GM12892 (cell line): ENCODE data around the gene ANK3.

ENCODE experiments used
- DNase-seq: peaks from one replicate; pipeline ENCODE4 v3.0.0; 2011; ENCODE audit not compliant: insufficient read length
- FAIRE-seq: peaks from 2 replicates; lab custom pipeline; 2011; peaks lifted over from hg19 to GRCh38; lab: Jason Lieb, UNC
- POLR2A ChIP-seq: IDR thresholded peaks from 2 replicates; pipeline ENCODE4 v1.6.1; 2011; ENCODE audit warnings: low read depth, low read length, control low read depth
- POLR2AphosphoS5 ChIP-seq: IDR thresholded peaks from 2 replicates; pipeline ENCODE4 v1.6.1; 2011; ENCODE audit warnings: low read depth, low read length, control low read depth
- TAF1 ChIP-seq: IDR thresholded peaks from 2 replicates; pipeline ENCODE4 v1.6.1; 2011; ENCODE audit warnings: low read depth, mild to moderate bottlenecking, control low read depth, low read length, borderline replicate concordance

ANK3 gene

GRCh38 chr10:60260321-60260720, 129.4 kb downstream of the ANK3 start:
- FAIRE-seq = no peak
- TF ChIP-seq TAF1 (no peak), POLR2A (no peak), POLR2AphosphoS5 (no peak)
- DNase-seq = no peak

DNA sequence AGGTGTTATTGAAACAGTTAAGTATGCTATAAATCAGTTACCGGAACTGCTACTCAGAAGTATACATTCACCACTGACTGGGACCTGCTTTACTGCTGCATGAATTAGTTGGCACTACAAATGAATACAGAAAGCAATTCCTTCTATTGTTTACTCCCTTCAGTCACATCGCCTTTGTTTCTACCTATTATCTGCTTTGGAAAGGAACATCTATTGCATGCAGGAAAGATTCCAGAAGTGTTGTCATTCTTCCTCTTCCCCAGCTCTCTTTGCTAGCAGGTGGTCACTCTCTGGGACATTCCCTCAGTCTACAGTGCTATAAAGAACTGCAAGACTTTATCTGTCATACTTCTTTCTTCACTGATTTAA, 131.3 kb downstream of the ANK3 start:
- DNase-seq (no peak), FAIRE-seq (no peak)
- no peak for TF ChIP-seq POLR2AphosphoS5
- TF ChIP-seq POLR2A = no peak
- TF ChIP-seq TAF1 = no peak

DNA sequence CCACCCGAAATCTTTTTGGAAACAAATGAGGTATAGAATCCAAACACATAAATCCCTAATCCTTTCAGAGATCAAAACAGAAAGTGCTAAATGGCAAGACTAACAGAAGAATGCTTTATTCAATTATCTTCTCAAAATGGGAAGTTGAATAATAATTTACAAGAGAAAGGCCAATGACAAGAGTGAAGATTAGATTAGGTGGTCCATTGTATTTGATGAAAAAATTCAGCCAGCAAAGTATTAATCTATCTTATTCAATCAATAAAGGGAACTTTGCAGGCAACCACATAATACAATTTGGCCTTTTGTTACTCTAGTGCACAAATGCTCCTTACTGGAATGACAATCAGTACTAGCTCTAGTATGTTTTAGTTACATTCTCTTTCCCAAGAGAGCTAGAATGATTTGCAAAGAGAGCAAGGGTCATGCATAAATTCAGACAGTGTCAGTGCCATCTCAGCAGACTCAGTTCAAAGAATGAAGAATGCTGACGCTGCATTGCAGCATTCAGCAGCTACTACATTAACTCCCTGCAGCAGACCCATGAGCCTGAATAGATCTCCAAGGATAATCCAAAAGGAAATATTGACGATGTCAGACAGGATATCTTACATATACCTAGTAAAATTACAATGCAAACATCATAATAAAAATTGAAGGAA, 131.8 kb downstream of the ANK3 start:
- TF ChIP-seq POLR2AphosphoS5 (no peak), POLR2A (no peak), TAF1 (no peak)
- FAIRE-seq (no peak), DNase-seq (no peak)

DNA sequence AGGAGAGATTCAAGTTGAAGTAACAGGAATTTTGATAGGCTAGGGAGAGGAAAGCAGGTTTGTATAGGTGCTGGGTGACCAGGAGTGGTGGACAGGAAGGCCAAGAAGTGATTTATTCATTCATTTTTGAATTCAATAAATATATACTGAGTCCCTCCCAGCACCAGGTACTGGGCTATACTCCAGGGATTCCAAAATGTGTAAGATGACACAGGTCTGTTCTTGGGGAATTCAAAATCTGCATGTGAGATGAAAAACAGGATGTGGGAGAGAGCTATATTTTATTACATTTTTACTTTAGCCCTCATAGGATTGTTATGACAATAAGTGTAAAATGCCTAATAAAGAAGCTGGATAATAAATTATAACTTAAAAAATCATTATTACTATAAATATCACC, 134.9 kb downstream of the ANK3 start:
- DNase-seq = no peak
- FAIRE-seq = no peak
- TF ChIP-seq POLR2AphosphoS5 = no peak
- no peak for TF ChIP-seq TAF1
- TF ChIP-seq POLR2A = no peak

DNA sequence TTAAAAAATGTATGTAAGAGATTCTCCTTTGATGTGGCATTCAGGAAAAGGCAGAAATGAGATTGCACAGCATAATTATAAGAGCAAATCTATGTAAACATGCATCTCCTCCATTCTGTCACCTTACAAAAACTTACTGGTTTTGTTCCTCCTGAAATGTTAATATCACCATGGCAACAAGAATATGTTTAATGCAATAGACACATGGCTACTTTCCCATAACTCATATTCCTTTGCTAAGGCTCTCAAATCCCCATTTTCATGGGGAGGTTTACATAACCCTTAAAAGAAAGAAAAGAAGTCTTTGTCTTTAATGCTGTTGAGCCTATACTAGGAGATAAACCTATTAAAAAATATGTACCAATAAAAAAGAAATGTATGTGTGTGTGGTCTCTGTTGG, 136.2 kb downstream of the ANK3 start:
- FAIRE-seq (no peak), DNase-seq (no peak)
- no peak for TF ChIP-seq POLR2A
- TF ChIP-seq POLR2AphosphoS5 = no peak

- DNase-seq = no peak
- no peak for TF ChIP-seq POLR2AphosphoS5
- TF ChIP-seq POLR2A = no peak
- TF ChIP-seq TAF1 = no peak
- no peak for FAIRE-seq
These were observed 137.0 kb downstream of the ANK3 start for GRCh38 chr10:60252688-60253087.

- DNase-seq (no peak), FAIRE-seq (no peak)
- TF ChIP-seq POLR2AphosphoS5 = no peak
- no peak for TF ChIP-seq TAF1
- no peak for TF ChIP-seq POLR2A
These were observed 143.3 kb downstream of the ANK3 start for GRCh38 chr10:60246382-60246781.

- DNase-seq (no peak), FAIRE-seq (no peak)
- no peak for TF ChIP-seq POLR2A
- no peak for TF ChIP-seq POLR2AphosphoS5
- no peak for TF ChIP-seq TAF1
These were observed 150.4 kb downstream of the ANK3 start for GRCh38 chr10:60239228-60239627.

DNA sequence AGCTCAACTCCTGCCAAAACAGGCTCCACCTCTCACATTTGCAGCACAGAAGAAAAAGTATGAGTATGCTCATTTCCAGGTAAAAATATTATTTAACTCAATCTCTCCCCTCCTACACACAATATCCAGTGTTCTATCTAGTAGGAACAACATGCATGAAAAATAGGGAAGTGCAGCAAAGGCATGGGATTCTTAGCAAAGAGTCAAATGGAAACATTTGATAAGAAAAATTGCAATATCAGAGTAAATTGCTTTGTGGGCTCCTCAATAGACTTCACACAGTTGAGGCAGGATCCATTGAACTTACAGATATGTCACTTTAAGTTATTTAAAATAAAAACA, 150.9 kb downstream of the ANK3 start:
- no peak for FAIRE-seq
- TF ChIP-seq POLR2AphosphoS5 (no peak), TAF1 (no peak), POLR2A (no peak)
- DNase-seq = no peak

GRCh38 chr10:60237977-60238758, 151.5 kb downstream of the ANK3 start:
- TF ChIP-seq POLR2A (no peak), POLR2AphosphoS5 (no peak), TAF1 (no peak)
- FAIRE-seq = peak; percentile 46
- peak; percentile 19 for DNase-seq

GRCh38 chr10:60236869-60237524, 152.7 kb downstream of the ANK3 start:
- FAIRE-seq (peak; percentile 85), DNase-seq (peak; percentile 14)
- peak; percentile 28; the same call in 1 of the 2 replicates for TF ChIP-seq POLR2AphosphoS5
- TF ChIP-seq TAF1 = no peak
- TF ChIP-seq POLR2A = no peak
